IMR-90 (cell line): Measurements from ENCODE around the gene SPSB4.

Source experiments
- CTCF ChIP-seq: conservative IDR thresholded peaks from 2 replicates; pipeline ENCODE4 v1.5.1; 2012; ENCODE audit warnings: mild to moderate bottlenecking, low read depth, low read length, improper control_type of control experiment
- MAZ ChIP-seq: IDR thresholded peaks from 2 replicates; pipeline ENCODE4 v1.6.1; 2012; ENCODE audit warnings: low read depth, mild to moderate bottlenecking, low read length, improper control_type of control experiment, moderate library complexity, borderline replicate concordance
- MXI1 ChIP-seq: IDR thresholded peaks from 2 replicates; pipeline ENCODE4 v1.6.1; 2012; ENCODE audit warnings: low read depth, mild to moderate bottlenecking, low read length, moderate library complexity, borderline replicate concordance
- POLR2A ChIP-seq: IDR thresholded peaks from 2 replicates; pipeline ENCODE4 v1.6.1; 2012; ENCODE audit warnings: mild to moderate bottlenecking, low read depth, low read length
- RAD21 ChIP-seq: IDR thresholded peaks from 2 replicates; pipeline ENCODE4 v1.6.1; 2012; ENCODE audit warnings: low read length, improper control_type of control experiment
- RCOR1 ChIP-seq: IDR thresholded peaks from 2 replicates; pipeline ENCODE4 v1.6.1; 2012; ENCODE audit warnings: mild to moderate bottlenecking, low read length, improper control_type of control experiment; ENCODE audit not compliant: insufficient replicate concordance
- SMC3 ChIP-seq: fragments of 150-350 bp; IDR thresholded peaks from 2 replicates; pipeline ENCODE4 v1.6.1; 2016; ENCODE audit warnings: low read depth, mild to moderate bottlenecking, antibody characterized with exemption, low read length, moderate library complexity
- USF2 ChIP-seq: fragments of 150-350 bp; IDR thresholded peaks from 2 replicates; pipeline ENCODE4 v1.6.1; 2017; ENCODE audit warnings: mild to moderate bottlenecking, antibody characterized with exemption, low read length, low read depth
- TF ChIP-seq, protein P1 (sequence below): fragments of 150-350 bp; IDR thresholded peaks from 2 replicates; pipeline ENCODE4 v1.6.1; 2016; ENCODE audit warnings: low read depth, mild to moderate bottlenecking, low read length, moderate library complexity, borderline replicate concordance

GRCh38 chr3:141080431-141080830 lies 29.3 kb downstream of the SPSB4 start:
- no peak for TF ChIP-seq CTCF
- TF ChIP-seq POLR2A: no peak
- TF ChIP-seq, protein P1, sequence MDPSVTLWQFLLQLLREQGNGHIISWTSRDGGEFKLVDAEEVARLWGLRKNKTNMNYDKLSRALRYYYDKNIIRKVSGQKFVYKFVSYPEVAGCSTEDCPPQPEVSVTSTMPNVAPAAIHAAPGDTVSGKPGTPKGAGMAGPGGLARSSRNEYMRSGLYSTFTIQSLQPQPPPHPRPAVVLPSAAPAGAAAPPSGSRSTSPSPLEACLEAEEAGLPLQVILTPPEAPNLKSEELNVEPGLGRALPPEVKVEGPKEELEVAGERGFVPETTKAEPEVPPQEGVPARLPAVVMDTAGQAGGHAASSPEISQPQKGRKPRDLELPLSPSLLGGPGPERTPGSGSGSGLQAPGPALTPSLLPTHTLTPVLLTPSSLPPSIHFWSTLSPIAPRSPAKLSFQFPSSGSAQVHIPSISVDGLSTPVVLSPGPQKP: no peak
- TF ChIP-seq USF2: no peak
- no peak for TF ChIP-seq RAD21
- TF ChIP-seq SMC3: no peak
- no peak for TF ChIP-seq MAZ
- TF ChIP-seq MXI1: no peak
- no peak for TF ChIP-seq RCOR1
